Effector memory CD8-positive, alpha-beta T cell (primary cell): ENCODE data around the gene EZH1.

ENCODE experiments used
- ATAC-seq: fragments of 150-1000 bp; cut with Tn5 transposase; replicated peaks from 2 replicates; pipeline ENCODE4 v1.10.0; 2021; ENCODE audit warnings: mild to moderate bottlenecking, moderate library complexity
- DNase-seq, 3 experiments: peaks; one replicate each; pipeline ENCODE4 v3.0.0; 2021
- H3K27ac Mint-ChIP-seq, 2 donors: one replicate each; pipeline ENCODE4 v1.8.0; 2022; ENCODE audit warnings: mild to moderate bottlenecking in 2 of 2, mixed read lengths in 2 of 2, moderate library complexity in 2 of 2
- H3K27me3 Mint-ChIP-seq, 2 donors: one replicate each; pipeline ENCODE4 v1.8.0; 2022; ENCODE audit warnings: mixed read lengths in 2 of 2
- H3K36me3 Mint-ChIP-seq: one replicate; pipeline ENCODE4 v1.8.0; 2022; ENCODE audit warnings: mild to moderate bottlenecking, moderate library complexity, mixed read lengths; ENCODE audit not compliant: insufficient read depth
- H3K4me1 Mint-ChIP-seq, 2 donors: one replicate each; pipeline ENCODE4 v1.8.0; 2022; ENCODE audit warnings: low read depth in 2 of 2, mixed read lengths in 2 of 2
- H3K4me3 Mint-ChIP-seq, 2 donors: one replicate each; pipeline ENCODE4 v1.8.0; 2022; ENCODE audit warnings: mild to moderate bottlenecking in 2 of 2, mixed read lengths in 2 of 2, moderate library complexity in 2 of 2
- H3K9me3 Mint-ChIP-seq, 2 donors: one replicate each; pipeline ENCODE4 v1.8.0; 2022; ENCODE audit warnings: mixed read lengths in 2 of 2

The EZH1 gene

DNA sequence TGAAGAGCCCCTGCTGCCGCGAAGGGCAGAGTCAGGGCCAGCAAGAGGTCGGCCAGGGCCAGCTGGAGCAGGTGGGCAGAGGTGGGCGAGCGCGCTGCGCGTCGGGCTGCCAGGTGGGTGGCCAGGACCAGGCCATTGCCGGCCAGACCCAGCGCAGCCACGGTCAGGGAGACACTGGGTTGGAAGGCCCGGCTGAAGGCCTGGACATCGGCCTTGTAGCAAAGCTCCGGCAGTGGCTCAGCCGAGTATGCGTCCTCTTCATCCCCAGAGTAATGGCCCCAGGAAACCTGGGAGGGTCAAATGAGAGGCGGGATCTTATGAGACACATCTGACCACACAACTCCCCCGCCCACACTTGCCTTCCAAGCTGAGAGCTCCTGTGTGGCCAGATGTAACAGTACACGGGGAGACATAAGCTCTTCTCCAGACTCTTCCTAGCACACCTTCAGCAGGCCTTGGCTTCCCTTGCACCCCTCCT, 64.5 kb downstream of the EZH1 start:
- peaks cover 32 to 74% of the 10 kb centered on the region in 2 donors for H3K27me3 Mint-ChIP-seq
- peaks cover 46 to 48% of the 10 kb centered on the region in 2 donors for H3K4me1 Mint-ChIP-seq
- peak overlapping the region; percentile 58 to 81 for H3K4me3 Mint-ChIP-seq
- H3K27ac Mint-ChIP-seq = peak overlapping the region in 1 of 2 donors; percentile 83
- no peak for DNase-seq
- no peak for ATAC-seq
- H3K9me3 Mint-ChIP-seq = no peaks in the 10 kb centered on the region
- peaks cover 22% of the 10 kb centered on the region for H3K36me3 Mint-ChIP-seq

DNA sequence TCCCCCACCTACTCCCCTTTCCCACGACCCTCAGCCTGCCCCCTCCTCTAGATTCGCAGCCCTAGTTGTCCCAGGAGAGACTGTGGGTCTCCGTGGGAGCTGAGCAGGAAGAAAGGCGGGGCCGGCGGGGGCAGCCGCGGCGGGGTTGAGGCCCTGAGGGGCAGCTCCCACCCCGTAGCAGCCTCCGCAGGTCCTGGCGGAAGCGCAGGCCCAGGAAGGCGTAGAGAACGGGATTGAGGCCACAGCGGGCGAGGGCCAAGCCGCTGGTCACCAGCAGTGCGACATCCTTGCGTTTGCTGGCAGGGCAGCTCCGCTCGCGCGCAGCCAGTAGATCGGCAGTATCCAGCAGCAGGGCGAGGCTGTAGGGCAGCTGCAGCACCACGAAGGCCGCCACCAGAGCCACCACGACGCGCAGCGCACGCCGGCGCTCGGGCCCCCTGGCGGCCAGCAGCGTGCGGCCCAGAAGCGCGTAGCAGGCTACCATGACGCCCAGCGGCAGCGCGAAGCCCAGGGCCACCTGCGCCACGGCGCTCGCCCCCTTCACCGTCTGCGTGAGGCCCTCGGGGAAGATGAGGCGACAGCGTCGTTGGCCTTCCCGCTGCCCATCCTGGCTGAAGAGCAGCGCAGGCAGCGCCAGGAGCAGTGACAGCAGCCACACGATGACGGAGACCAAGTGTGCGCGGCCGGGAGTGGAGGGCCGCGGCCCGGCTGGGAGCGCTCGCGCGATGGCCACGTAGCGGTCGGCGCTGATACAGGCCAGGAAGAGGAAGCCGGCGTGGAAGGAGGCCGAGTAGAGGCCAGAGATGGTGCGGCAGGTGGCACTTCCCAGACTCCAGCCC, 65.1 kb downstream of the EZH1 start:
- peaks cover 37 to 74% of the 10 kb centered on the region in 2 donors for H3K27me3 Mint-ChIP-seq
- peak; percentile 61 for ATAC-seq
- H3K27ac Mint-ChIP-seq = no peak overlapping the region
- H3K9me3 Mint-ChIP-seq = no peaks in the 10 kb centered on the region
- peak overlapping the region; percentile 81 to 83 for H3K4me3 Mint-ChIP-seq
- H3K36me3 Mint-ChIP-seq = peaks cover 15% of the 10 kb centered on the region
- peaks cover 47 to 48% of the 10 kb centered on the region in 2 donors for H3K4me1 Mint-ChIP-seq
- DNase-seq = peak; percentile 61 to 74 (median 67)

DNA sequence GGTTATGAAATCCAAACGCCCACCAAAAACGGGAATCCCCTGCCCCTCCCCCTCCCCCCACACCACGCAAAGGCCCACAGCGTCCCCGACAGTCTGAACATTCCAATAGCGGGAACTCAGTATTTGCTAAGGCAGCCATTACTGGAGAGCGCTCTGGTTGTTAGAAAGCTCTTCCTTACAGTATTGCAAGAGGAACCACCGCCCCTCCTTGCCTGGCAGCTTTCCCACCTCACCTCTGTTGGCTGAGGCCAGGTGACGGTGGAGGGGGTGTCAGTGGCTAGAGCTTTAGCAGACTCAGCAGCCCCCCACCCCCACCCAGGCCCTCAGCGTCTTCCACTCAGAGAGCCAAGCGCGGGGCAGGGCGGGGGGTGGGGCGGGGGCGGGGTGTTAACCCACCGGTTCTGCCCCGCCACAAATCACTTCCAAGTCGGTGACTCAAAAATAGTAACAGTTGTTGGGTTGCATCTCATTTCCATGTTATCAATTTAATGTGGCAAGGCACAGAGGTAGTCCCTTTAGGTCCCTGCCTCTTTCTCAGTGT, 65.8 kb downstream of the EZH1 start:
- Mint-ChIP-seq H3K9me3 (no peaks in the 10 kb centered on the region), H3K4me1 (peaks cover 52 to 53% of the 10 kb centered on the region in 2 donors), H3K27ac (peak overlapping the region; percentile 35 to 44), H3K36me3 (peaks cover 17% of the 10 kb centered on the region), H3K27me3 (peaks cover 44 to 74% of the 10 kb centered on the region in 2 donors), H3K4me3 (peak overlapping the region; percentile 81 to 83)
- ATAC-seq = peak; percentile 12
- DNase-seq = peak in 1 of 3 experiments; percentile 24

DNA sequence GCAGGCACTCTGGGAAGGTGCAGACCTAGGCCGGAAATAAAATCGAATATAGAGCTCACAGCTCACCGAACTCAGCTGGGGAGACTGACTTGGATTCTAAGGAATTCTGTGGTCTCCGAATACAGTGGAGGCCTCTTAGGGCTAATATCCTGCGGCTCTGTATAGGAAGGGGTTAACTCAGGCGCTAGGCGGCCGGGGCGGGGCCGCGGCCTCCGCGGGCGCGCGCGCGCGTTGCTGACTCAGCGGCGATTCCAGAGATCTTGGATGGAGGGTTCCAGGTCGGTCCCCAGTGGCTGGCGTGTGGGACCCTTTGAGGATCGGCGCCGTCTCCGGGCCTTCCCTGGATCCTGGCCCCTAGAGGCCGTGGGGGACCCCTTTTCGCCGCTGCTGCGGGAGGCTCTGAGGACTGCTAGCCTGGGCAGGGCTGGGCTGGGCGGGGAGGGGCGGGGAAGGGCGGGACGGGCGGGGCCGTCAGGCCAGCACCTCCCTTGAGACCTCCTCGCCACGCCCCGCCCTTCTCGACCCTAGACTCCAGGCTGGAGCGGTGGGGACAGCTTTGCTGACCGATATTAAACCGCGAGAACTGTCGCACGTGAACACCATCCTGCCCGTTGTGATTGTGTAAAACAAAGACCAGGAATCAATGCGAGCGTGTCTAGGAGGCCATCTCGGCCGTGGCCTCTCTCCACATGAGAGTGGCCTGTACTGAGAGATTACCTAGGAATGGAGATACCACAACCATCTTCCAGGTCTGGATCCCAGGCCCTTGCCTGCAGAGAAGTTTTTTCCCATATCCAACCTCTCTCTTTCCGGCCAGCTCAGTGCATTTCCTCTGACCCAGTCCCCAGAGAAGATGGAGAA, 66.7 kb downstream of the EZH1 start:
- peak; percentile 18 for ATAC-seq
- H3K9me3 Mint-ChIP-seq = no peaks in the 10 kb centered on the region
- H3K4me3 Mint-ChIP-seq = peak overlapping the region; percentile 81 to 83
- H3K4me1 Mint-ChIP-seq = peaks cover 47 to 48% of the 10 kb centered on the region in 2 donors
- peak overlapping the region; percentile 35 to 44 for H3K27ac Mint-ChIP-seq
- peaks cover 12% of the 10 kb centered on the region for H3K36me3 Mint-ChIP-seq
- peaks cover 40 to 71% of the 10 kb centered on the region in 2 donors for H3K27me3 Mint-ChIP-seq
- peak; percentile 53 to 73 (median 59) for DNase-seq

DNA sequence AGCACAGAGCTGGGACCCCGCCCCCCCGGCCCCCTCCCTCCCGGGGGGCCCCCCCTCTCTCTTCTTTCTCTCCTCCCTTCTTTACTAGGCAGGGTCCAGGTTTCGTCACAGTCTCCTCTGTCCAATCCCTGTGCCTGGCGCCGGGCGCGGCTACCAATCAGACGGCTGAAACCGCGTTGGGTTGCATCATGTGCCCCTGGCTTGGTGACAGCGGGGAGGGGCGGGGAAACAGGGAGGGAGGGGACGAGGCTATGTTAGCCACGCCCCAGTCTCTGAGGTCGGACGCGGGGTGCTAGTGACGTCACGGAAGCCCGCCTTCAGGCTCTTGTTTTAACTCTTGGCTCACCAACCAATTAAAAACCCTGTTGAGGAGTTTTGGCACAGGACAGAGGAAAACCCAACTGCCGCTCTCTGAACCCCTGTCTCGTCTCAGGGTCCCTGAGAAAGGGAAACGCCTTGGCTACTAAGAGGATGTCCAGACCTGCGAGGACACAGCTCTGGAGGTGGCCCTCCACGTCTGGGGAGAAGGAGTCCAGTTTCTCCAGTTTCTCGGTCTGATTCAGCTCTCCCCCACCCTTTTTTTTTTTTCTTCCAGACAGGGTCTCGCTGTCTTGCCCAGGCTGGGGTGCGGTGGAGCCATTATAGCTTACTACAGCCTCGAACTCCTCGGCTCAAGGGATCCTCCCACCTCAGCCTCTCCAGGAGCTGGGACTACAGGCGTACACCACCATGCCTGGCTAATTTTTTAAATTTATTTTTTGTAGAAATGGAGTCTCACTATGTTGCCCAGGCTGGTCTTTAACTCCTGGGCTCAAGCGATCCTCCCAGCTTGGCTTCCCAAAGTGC, 67.6 kb downstream of the EZH1 start:
- H3K27ac Mint-ChIP-seq = peak overlapping the region in 1 of 2 donors; percentile 27
- H3K4me1 Mint-ChIP-seq = peaks cover 40 to 41% of the 10 kb centered on the region in 2 donors
- peaks cover 11% of the 10 kb centered on the region for H3K36me3 Mint-ChIP-seq
- H3K27me3 Mint-ChIP-seq = peaks cover 31 to 69% of the 10 kb centered on the region in 2 donors
- ATAC-seq (peak; percentile 78), DNase-seq (peak; percentile 90 to 92 (median 90))
- H3K4me3 Mint-ChIP-seq = peak overlapping the region; percentile 81 to 83
- H3K9me3 Mint-ChIP-seq = no peaks in the 10 kb centered on the region

DNA sequence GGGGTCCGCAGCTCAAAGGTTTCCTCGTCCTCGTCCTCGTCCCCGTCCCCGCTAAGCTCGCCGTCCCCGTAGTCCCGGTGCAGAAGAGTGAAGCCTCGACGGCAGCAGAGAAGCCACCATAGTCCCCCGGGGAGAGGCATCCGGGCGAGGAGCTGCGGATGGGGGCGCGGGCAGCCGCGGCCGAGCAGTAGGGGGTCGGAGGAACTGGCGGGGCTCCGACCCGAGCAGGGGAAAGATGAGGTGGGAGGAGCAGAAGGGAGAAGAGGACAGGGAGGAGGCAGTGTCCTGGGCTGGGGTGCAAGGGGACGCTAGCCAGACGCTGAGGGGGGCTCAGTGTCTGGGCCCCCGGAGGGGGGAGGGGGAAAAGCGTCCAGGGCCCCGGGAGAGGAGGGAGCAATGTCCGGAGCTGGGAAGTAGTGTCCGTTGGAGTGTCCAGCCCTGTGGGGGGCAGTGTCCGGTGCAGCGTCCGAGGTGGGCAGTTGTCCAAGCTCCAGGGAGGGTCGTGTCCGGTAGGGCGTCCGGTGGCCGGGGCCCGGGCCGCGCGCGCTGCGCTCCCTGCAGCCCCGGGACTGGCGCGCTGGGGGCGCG, 68.3 kb downstream of the EZH1 start, which contains the start of gene PLEKHH3:
PLEKHH3 (minus strand) TSS at position 571 of the 588 bp plus-strand sequence; CDS start at position 140, 431 bp downstream.
- DNase-seq (no peak), ATAC-seq (no peak)
- Mint-ChIP-seq H3K9me3 (no peaks in the 10 kb centered on the region), H3K4me3 (peak within 1 kb of the TSS; percentile 81 to 83), H3K36me3 (peaks cover 11% of the 10 kb centered on the region), H3K27me3 (peaks cover 28 to 69% of the 10 kb centered on the region in 2 donors), H3K4me1 (peaks cover 36 to 37% of the 10 kb centered on the region in 2 donors), H3K27ac (peak within 1 kb of the TSS; percentile 27 to 28)

DNA sequence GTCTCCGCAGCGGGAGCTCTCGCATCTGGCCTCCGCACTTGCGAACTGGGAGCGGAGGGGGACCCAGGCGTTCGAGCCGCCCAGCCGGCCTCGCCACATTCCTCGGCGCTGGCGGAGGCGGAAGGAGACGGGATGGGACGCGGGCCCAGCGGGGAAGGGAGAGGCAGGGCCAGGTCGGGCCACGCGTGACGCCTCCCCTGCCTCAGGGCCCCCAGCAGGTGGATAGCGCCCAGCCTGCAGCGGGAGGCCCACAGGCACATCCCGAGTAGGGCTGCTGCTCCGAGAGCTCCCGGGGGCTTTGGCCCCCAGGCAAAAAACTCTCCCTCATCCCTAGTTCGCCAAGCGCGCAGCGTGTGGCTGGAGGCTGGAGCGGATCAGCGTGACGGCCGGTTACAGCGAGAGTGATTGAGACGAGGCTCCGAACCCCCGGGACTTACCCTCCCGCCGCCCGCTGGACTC, 68.8 kb downstream of the EZH1 start:
- peaks cover 33% of the 10 kb centered on the region in 2 donors for H3K4me1 Mint-ChIP-seq
- H3K4me3 Mint-ChIP-seq = peak overlapping the region; percentile 81 to 83
- H3K27ac Mint-ChIP-seq = peak overlapping the region in 1 of 2 donors; percentile 28
- peaks cover 26 to 69% of the 10 kb centered on the region in 2 donors for H3K27me3 Mint-ChIP-seq
- DNase-seq = no peak
- H3K36me3 Mint-ChIP-seq = peaks cover 11% of the 10 kb centered on the region
- no peak for ATAC-seq
- no peaks in the 10 kb centered on the region for H3K9me3 Mint-ChIP-seq

DNA sequence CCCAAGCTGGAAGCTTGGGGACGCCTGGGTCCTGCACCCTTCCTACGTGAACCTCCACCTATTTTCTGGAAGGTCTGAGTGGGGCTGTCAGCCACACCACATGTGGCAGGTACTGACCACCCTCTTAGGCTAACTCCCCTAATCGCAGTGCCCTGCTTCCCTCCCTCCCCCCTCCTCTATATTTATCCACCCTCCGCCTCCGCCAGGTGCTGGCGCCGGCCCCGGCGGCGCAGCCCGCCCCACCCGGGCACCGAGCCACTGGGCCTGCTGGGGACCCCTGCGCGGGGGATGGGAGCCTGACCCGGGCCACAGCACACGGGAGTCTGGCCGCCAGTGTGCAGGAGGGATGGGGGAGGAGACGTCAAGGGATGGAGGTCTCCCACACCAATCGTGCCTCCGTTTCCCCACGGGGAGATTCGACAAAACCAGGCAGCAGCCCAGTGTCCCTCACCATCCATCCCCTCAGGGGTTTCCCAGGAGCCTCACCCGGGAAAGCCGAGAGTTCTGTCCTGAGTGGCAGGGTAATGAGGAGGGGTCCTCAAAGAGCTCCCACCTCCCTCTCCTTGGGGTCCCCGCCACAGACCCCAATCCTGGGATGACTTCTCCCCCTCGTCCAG, 69.4 kb downstream of the EZH1 start:
- ATAC-seq (no peak), DNase-seq (no peak)
- Mint-ChIP-seq H3K4me1 (peaks cover 30 to 32% of the 10 kb centered on the region in 2 donors), H3K4me3 (peak overlapping the region; percentile 81 to 83), H3K9me3 (no peaks in the 10 kb centered on the region), H3K27ac (no peak overlapping the region), H3K36me3 (peaks cover 11% of the 10 kb centered on the region), H3K27me3 (peaks cover 26 to 69% of the 10 kb centered on the region in 2 donors)

DNA sequence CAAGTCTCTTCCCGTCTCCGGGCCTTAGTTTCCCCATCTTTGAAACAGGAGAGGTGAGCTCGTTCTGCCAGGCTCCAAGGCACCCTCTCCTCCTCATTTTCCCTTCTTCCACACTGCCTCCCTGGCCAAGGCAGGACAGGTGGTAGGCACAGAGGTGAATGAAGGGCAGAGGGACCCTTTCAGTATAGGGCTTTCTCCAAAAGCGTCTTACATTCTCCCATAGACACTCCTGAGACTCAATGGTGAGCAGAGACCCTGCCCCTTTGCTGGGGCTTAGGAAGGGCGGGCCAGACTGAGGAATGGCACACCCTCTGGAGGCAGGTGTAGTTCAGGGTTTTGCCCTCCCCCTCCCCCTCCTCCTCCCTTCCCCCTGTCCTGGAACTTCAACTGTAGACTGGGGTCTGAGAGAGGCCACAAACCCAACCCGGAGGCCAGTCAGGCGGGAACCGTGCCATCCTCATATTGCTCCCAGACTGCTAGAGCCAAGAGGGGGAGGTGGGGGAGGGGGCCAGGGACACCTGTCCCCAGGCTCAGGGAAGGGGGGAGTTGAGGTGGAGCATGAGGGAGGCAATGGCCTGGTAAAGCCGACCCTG, 70.0 kb downstream of the EZH1 start:
- ATAC-seq = no peak
- no peak for DNase-seq
- Mint-ChIP-seq H3K36me3 (peaks cover 9% of the 10 kb centered on the region), H3K27ac (peak overlapping the region in 1 of 2 donors; percentile 41), H3K27me3 (peaks cover 26 to 69% of the 10 kb centered on the region in 2 donors), H3K4me1 (peaks cover 28 to 33% of the 10 kb centered on the region in 2 donors), H3K4me3 (peak overlapping the region; percentile 43 to 46), H3K9me3 (no peaks in the 10 kb centered on the region)

DNA sequence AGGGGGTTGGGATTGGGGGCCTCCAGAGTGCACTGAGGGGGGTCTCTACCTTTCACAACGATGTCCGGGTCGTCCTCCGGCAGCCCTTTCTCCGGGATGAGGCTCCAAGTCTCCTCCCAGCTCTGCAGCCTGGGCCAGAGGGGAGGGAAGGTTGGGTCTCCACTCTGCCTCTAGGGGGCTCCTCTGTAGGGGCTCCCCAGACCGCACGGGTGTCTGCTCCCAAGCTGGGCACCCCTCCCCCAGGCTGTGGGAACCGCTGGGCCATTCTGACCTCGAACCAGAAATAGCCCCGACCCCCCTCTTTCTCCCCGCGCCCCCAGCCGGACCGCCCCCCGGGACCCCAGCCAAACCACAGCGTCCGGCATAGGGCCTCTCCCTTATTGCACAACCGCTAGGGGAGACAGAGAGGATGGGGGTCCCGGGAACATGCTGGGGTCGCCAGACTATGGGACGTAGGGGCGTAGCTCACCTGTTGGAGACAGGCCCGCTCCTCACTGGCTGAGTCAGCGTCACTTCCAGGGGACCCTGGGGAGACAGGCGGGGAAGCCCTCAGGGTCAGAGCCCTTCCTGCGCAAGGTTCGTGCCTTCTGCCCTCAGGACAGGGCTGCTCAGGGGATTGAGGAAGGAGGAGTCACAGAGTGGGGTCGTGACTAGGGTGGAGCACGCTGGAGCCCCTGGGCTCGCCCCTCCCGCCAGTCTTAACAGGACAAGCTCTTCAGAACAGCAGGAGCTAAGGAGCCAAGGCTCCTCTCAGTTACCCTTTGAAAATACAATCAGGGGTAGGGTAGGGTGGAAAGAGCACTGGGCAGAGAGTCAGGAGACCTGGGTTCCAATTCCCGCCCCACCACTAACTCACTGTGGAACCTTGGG, 70.7 kb downstream of the EZH1 start:
- Mint-ChIP-seq H3K27me3 (peaks cover 26 to 73% of the 10 kb centered on the region in 2 donors), H3K4me3 (peak overlapping the region; percentile 43 to 46), H3K36me3 (peaks cover 10% of the 10 kb centered on the region), H3K4me1 (peaks cover 27 to 30% of the 10 kb centered on the region in 2 donors), H3K9me3 (no peaks in the 10 kb centered on the region), H3K27ac (peak overlapping the region in 1 of 2 donors; percentile 41)
- DNase-seq (no peak), ATAC-seq (no peak)
